ENCODE measurements around the gene ZNHIT1.

Gene ZNHIT1

GRCh38 chr7:101216860-101217387, 1.0 kb upstream of the ZNHIT1 start:
- no peak for DNase-seq (ENCODE audit: extremely low read depth, low read depth)
- no peak for TF ChIP-seq CTCF (IDR thresholded peaks at IDR 0.05; ENCODE audit: low read depth, low read length, missing control alignments)
- peak overlapping the region; percentile 85 for H3K4me3 ChIP-seq (replicated peaks; ENCODE audit: low read depth, low read length)

- no peak for DNase-seq (ENCODE audit: extremely low read depth, low read depth)
- peak overlapping the region; percentile 85 for H3K4me3 ChIP-seq (replicated peaks; ENCODE audit: low read depth, low read length)
- no peak for TF ChIP-seq CTCF (IDR thresholded peaks at IDR 0.05; ENCODE audit: low read depth, low read length, missing control alignments)
These were observed 516 bp downstream of the ZNHIT1 start for GRCh38 chr7:101218236-101219125.

- TF ChIP-seq CTCF (IDR thresholded peaks at IDR 0.05; ENCODE audit: low read depth, low read length, missing control alignments): no peak
- no peak overlapping the region for H3K4me3 ChIP-seq (replicated peaks; ENCODE audit: low read depth, low read length)
- no peak for DNase-seq (ENCODE audit: extremely low read depth, low read depth)
These were observed 2.3 kb downstream of the ZNHIT1 start for GRCh38 chr7:101220295-101220694.

GRCh38 chr7:101222275-101222830, 4.4 kb downstream of the ZNHIT1 start:
- no peak for TF ChIP-seq CTCF (IDR thresholded peaks at IDR 0.05; ENCODE audit: low read depth, low read length, missing control alignments)
- no peak for DNase-seq (ENCODE audit: extremely low read depth, low read depth)
- no peak overlapping the region for H3K4me3 ChIP-seq (replicated peaks; ENCODE audit: low read depth, low read length)

GRCh38 chr7:101223528-101223927, 5.6 kb downstream of the ZNHIT1 start:
- no peak for TF ChIP-seq CTCF (IDR thresholded peaks at IDR 0.05; ENCODE audit: low read depth, low read length, missing control alignments)
- H3K4me3 ChIP-seq (replicated peaks; ENCODE audit: low read depth, low read length): no peak overlapping the region
- DNase-seq (ENCODE audit: extremely low read depth, low read depth): no peak

GRCh38 chr7:101225650-101226049, 7.7 kb downstream of the ZNHIT1 start:
- no peak for TF ChIP-seq CTCF (IDR thresholded peaks at IDR 0.05; ENCODE audit: low read depth, low read length, missing control alignments)
- no peak overlapping the region for H3K4me3 ChIP-seq (replicated peaks; ENCODE audit: low read depth, low read length)
- DNase-seq (ENCODE audit: extremely low read depth, low read depth): no peak

Data from HFF-Myc (cell line).